ENCODE data around the gene SCAI. TPM values are rescaled to one million over a fixed set of nuclear protein-coding genes. Genes with fewer than 3 reads are reported as not detected.
"Not testable (repeated sequence)": the region's sequence is repeated elsewhere in the genome, so short reads cannot be mapped to it uniquely, and the experiment has no call there.

The SCAI gene
- total and polyA plus RNA-seq, 9 donors: 3.1 to 13.3 (median 9.2) TPM

GRCh38 chr9:124968238-124968637 lies 175.1 kb downstream of the SCAI start:
- Histone ChIP-seq H3K36me3 (no peaks in the 10 kb centered on the region), H3K4me3 (no peak overlapping the region), H3K9me3 (no peaks in the 10 kb centered on the region), H3K27ac (no peak overlapping the region), H3K27me3 (no peaks in the 10 kb centered on the region), H3K4me1 (ENCODE audit: insufficient read depth) (no peaks in the 10 kb centered on the region)
- TF ChIP-seq, protein P1, sequence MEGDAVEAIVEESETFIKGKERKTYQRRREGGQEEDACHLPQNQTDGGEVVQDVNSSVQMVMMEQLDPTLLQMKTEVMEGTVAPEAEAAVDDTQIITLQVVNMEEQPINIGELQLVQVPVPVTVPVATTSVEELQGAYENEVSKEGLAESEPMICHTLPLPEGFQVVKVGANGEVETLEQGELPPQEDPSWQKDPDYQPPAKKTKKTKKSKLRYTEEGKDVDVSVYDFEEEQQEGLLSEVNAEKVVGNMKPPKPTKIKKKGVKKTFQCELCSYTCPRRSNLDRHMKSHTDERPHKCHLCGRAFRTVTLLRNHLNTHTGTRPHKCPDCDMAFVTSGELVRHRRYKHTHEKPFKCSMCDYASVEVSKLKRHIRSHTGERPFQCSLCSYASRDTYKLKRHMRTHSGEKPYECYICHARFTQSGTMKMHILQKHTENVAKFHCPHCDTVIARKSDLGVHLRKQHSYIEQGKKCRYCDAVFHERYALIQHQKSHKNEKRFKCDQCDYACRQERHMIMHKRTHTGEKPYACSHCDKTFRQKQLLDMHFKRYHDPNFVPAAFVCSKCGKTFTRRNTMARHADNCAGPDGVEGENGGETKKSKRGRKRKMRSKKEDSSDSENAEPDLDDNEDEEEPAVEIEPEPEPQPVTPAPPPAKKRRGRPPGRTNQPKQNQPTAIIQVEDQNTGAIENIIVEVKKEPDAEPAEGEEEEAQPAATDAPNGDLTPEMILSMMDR (IDR thresholded peaks at IDR 0.05): no peak
- TF ChIP-seq EP300 (IDR thresholded peaks at IDR 0.05) (no peak), POLR2A (IDR thresholded peaks at IDR 0.05) (no peak)
- 82 to 89% (median 87%) methylated on average over 9 of the region's 9 CpGs for WGBS, 3 donors
- no peak for DNase-seq
- intact Hi-C loops (cut with DNase I): loop anchor here in 1 of 4 donors (5.0 kb wide), 1 partner anchor 1681 kb away; no protein-coding TSS in a partner anchor

- H3K27me3 ChIP-seq; H3K9me3 ChIP-seq; DNase-seq; H3K4me1 ChIP-seq (ENCODE audit: insufficient read depth); H3K4me3 ChIP-seq; H3K36me3 ChIP-seq; H3K27ac ChIP-seq: not testable (repeated sequence)
- 79 to 94% (median 88%) methylated on average over 5 of the region's 5 CpGs for WGBS, 3 donors
- intact Hi-C loops (cut with DNase I): loop anchor here in 1 of 4 donors (5.0 kb wide), 1 partner anchor 1679 kb away; no protein-coding TSS in a partner anchor
Measured at GRCh38 chr9:124965775-124966568, 177.4 kb downstream of the SCAI start.

- H3K4me1 ChIP-seq (ENCODE audit: insufficient read depth): no peaks in the 10 kb centered on the region
- H3K4me3 ChIP-seq: no peak overlapping the region
- intact Hi-C loops (cut with DNase I): loop anchor here in 1 of 4 donors (5.0 kb wide), 1 partner anchor 1677 kb away; no protein-coding TSS in a partner anchor
- H3K27ac ChIP-seq: no peak overlapping the region
- WGBS, 3 donors: 48 to 66% (median 59%) methylated on average over 2 of the region's 2 CpGs
- no peaks in the 10 kb centered on the region for H3K36me3 ChIP-seq
- no peaks in the 10 kb centered on the region for H3K27me3 ChIP-seq
- DNase-seq: no peak
- no peaks in the 10 kb centered on the region for H3K9me3 ChIP-seq
- TF ChIP-seq EP300 (IDR thresholded peaks at IDR 0.05): no peak
- TF ChIP-seq POLR2A (IDR thresholded peaks at IDR 0.05): no peak
- TF ChIP-seq, protein P1 (IDR thresholded peaks at IDR 0.05): no peak
Measured at GRCh38 chr9:124964604-124965003, 178.7 kb downstream of the SCAI start.

- Histone ChIP-seq H3K27me3 (no peaks in the 10 kb centered on the region), H3K36me3 (no peaks in the 10 kb centered on the region), H3K27ac (no peak overlapping the region), H3K9me3 (no peaks in the 10 kb centered on the region), H3K4me3 (no peak overlapping the region), H3K4me1 (ENCODE audit: insufficient read depth) (no peaks in the 10 kb centered on the region)
- DNase-seq: no peak
- TF ChIP-seq, protein P1 (IDR thresholded peaks at IDR 0.05): no peak
- no peak for TF ChIP-seq POLR2A (IDR thresholded peaks at IDR 0.05)
- no peak for TF ChIP-seq EP300 (IDR thresholded peaks at IDR 0.05)
- intact Hi-C loops (cut with DNase I): no loop called here
- 94 to 95% (median 94%) methylated on average over 2 of the region's 2 CpGs for WGBS, 3 donors
Measured at GRCh38 chr9:124964056-124964455, 179.3 kb downstream of the SCAI start.

DNA sequence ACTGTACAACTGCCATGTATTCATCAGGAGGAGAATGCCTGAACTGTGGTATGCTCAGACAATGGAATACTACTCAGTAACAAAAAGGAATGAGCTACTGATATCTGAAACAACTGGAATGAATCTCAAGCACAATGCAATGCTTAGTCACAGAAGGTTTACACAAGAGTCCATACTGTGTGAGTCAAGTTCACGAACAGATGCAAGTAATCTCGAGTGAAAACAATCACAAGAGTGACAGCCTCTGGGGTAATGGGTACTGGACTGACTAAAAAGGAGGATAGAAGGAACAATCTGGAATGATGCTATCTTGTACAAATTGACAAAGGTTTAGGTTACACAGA lies 182.9 kb downstream of the SCAI start:
- Histone ChIP-seq H3K4me3 (no peak overlapping the region), H3K4me1 (ENCODE audit: insufficient read depth) (no peaks in the 10 kb centered on the region), H3K9me3 (no peaks in the 10 kb centered on the region), H3K27me3 (no peaks in the 10 kb centered on the region), H3K27ac (no peak overlapping the region), H3K36me3 (no peaks in the 10 kb centered on the region)
- intact Hi-C loops (cut with DNase I): no loop called here
- TF ChIP-seq POLR2A (IDR thresholded peaks at IDR 0.05) (no peak), EP300 (IDR thresholded peaks at IDR 0.05) (no peak)
- TF ChIP-seq, protein P1 (IDR thresholded peaks at IDR 0.05): no peak
- WGBS, 3 donors: 80 to 90% (median 89%) methylated on average over 2 of the region's 2 CpGs
- DNase-seq: no peak

- H3K27me3 ChIP-seq; H3K36me3 ChIP-seq; intact Hi-C loops (cut with DNase I); H3K4me1 ChIP-seq (ENCODE audit: insufficient read depth); H3K9me3 ChIP-seq; DNase-seq; H3K27ac ChIP-seq; H3K4me3 ChIP-seq: not testable (repeated sequence)
- 45 to 72% (median 49%) methylated on average over 9 of the region's 9 CpGs for WGBS, 3 donors
Measured at GRCh38 chr9:124959671-124960408, 183.5 kb downstream of the SCAI start.

Measured in ovary (tissue), 9 donors.